CD14-positive monocyte (primary cell): ENCODE measurements around the gene UBAP2. TPM values are rescaled to one million over a fixed set of nuclear protein-coding genes. Genes with fewer than 3 reads are reported as not detected.

Source experiments
- DNase-seq, 3 donors: peaks; one replicate each; pipeline ENCODE4 v3.0.0-alpha.2; 2011 to 2022
- H2AFZ ChIP-seq: 2 replicates; pipeline ENCODE4 v1.6.0; 2012; ENCODE audit warnings: mild to moderate bottlenecking, low read depth, low read length, inconsistent platforms; ENCODE audit not compliant: insufficient read depth, poor library complexity, severe bottlenecking
- H3K27ac ChIP-seq, 2 donors: 1 replicate in 1 of 2; 2 replicates in 1 of 2; pipeline ENCODE4 v1.5.1; 2012 to 2013; ENCODE audit warnings: low read length in 2 of 2, control low read depth in 1 of 2, inconsistent platforms in 1 of 2, low read depth in 1 of 2, mild to moderate bottlenecking in 1 of 2
- H3K27me3 ChIP-seq, 2 donors: one replicate each; pipeline versions ENCODE4 v1.6.0 to v1.6.1; 2011 to 2013; ENCODE audit warnings: low read length in 2 of 2; ENCODE audit not compliant: control insufficient read depth in 2 of 2, insufficient read depth in 2 of 2
- H3K36me3 ChIP-seq, 2 donors: replicated peaks in 1 of 2; 1 replicate in 1 of 2; 2 replicates in 1 of 2; pipeline versions ENCODE4 v1.5.1 to v1.6.1; 2012 to 2013; ENCODE audit warnings: low read length in 2 of 2, control low read depth in 1 of 2, inconsistent platforms in 1 of 2, mild to moderate bottlenecking in 1 of 2; ENCODE audit not compliant: insufficient read depth in 2 of 2, control insufficient read depth in 1 of 2
- H3K4me1 ChIP-seq, 2 donors: 1 replicate in 1 of 2; 2 replicates in 1 of 2; pipeline versions ENCODE4 v1.5.1 to v1.6.1; 2012 to 2013; ENCODE audit warnings: low read length in 2 of 2, control low read depth in 1 of 2, inconsistent platforms in 1 of 2, mild to moderate bottlenecking in 1 of 2, moderate library complexity in 1 of 2; ENCODE audit not compliant: insufficient read depth in 2 of 2, control insufficient read depth in 1 of 2
- H3K4me2 ChIP-seq: replicated peaks from 2 replicates; pipeline ENCODE3; 2012; ENCODE audit warnings: low read length, moderate library complexity, mild to moderate bottlenecking; ENCODE audit not compliant: poor library complexity, severe bottlenecking; ENCODE audit errors: extremely low read depth
- H3K4me3 ChIP-seq, 3 experiments: fragments of 200-600 bp in 1 of 3; sonication (generic) in 1 of 3; replicated peaks in 1 of 3; 1 replicate in 2 of 3; 2 replicates in 1 of 3; pipeline ENCODE4 v1.5.1; 2011 to 2013; ENCODE audit warnings: low read length in 3 of 3, mild to moderate bottlenecking in 3 of 3, control low read depth in 2 of 3, low read depth in 2 of 3, inconsistent platforms in 1 of 3, moderate library complexity in 1 of 3
- H3K79me2 ChIP-seq: 2 replicates; pipeline ENCODE4 v1.6.0; 2012; ENCODE audit warnings: mild to moderate bottlenecking, control low read depth, inconsistent platforms, low read length, moderate library complexity; ENCODE audit not compliant: insufficient read depth
- H3K9ac ChIP-seq: 2 replicates; pipeline ENCODE4 v1.6.0; 2017; ENCODE audit warnings: low read length, mild to moderate bottlenecking; ENCODE audit not compliant: insufficient read depth, poor library complexity, severe bottlenecking
- H3K9me3 ChIP-seq, 2 donors: replicated peaks in 1 of 2; 1 replicate in 1 of 2; 2 replicates in 1 of 2; pipeline versions ENCODE4 v1.5.1 to v1.6.1; 2012 to 2013; ENCODE audit warnings: low read length in 2 of 2, control low read depth in 1 of 2; ENCODE audit not compliant: control insufficient read depth in 1 of 2, insufficient read depth in 1 of 2
- H4K20me1 ChIP-seq: 2 replicates; pipeline ENCODE4 v1.6.0; 2012; ENCODE audit warnings: mild to moderate bottlenecking, low read length, control low read depth, moderate library complexity; ENCODE audit not compliant: insufficient read depth
- H3K27ac Mint-ChIP-seq, 7 donors: one replicate each; pipeline ENCODE4 v1.8.0; 2020; ENCODE audit warnings: mild to moderate bottlenecking in 7 of 7, mixed read lengths in 7 of 7, moderate library complexity in 6 of 7, inconsistent platforms in 2 of 7
- H3K27me3 Mint-ChIP-seq, 3 donors: one replicate each; pipeline ENCODE4 v1.8.0; 2021 to 2022; ENCODE audit warnings: low read depth in 3 of 3, mild to moderate bottlenecking in 3 of 3, mixed read lengths in 3 of 3, moderate library complexity in 3 of 3, inconsistent platforms in 1 of 3
- H3K36me3 Mint-ChIP-seq, 2 donors: one replicate each; pipeline ENCODE4 v1.8.0; 2020; ENCODE audit warnings: mixed read lengths in 2 of 2, inconsistent platforms in 1 of 2, mild to moderate bottlenecking in 1 of 2
- H3K4me1 Mint-ChIP-seq: one replicate; pipeline ENCODE4 v1.8.0; 2020; ENCODE audit warnings: mild to moderate bottlenecking, mixed read lengths
- H3K4me3 Mint-ChIP-seq, 2 donors: one replicate each; pipeline ENCODE4 v1.8.0; 2020; ENCODE audit warnings: mild to moderate bottlenecking in 2 of 2, mixed read lengths in 2 of 2, moderate library complexity in 1 of 2
- H3K9me3 Mint-ChIP-seq, 7 donors: one replicate each; pipeline ENCODE4 v1.8.0; 2020 to 2022; ENCODE audit warnings: mixed read lengths in 7 of 7, mild to moderate bottlenecking in 6 of 7, moderate library complexity in 6 of 7, inconsistent platforms in 2 of 7
- CTCF ChIP-seq: fragments of 200-600 bp; IDR thresholded peaks from one replicate; pipeline ENCODE4 v1.8.0; 2022; ENCODE audit warnings: antibody characterized with exemption, mild to moderate bottlenecking
- WGBS: methylation state at CpG from one replicate; pipeline ENCODE4 v1.1.5; 2013; ENCODE audit warnings: missing lambda C conversion rate; ENCODE audit not compliant: insufficient coverage; 5-methylcytosine and 5-hydroxymethylcytosine counted together
- intact Hi-C, 2 donors: fragments of 100-400 bp; cut with micrococcal nuclease; formaldehyde crosslinking; loops; one replicate each; pipeline versions ENCODE4 v1.15.0 to v1.15.1; 2023
- polyA plus RNA-seq, 3 donors: library from polyadenylated mRNA; depleted of rRNA in 1 of 3; unstranded in 2 of 3; stranded (reverse) in 1 of 3; fragments of 300-500 nt in 2 of 3; fragments of >200 nt in 1 of 3; fragmentation: Illumina TruSeq in 2 of 3; gene quantifications; 1 replicate in 2 of 3; 2 replicates in 1 of 3; pipeline ENCODE4 v1.2.3, GENCODE V29; 2012 to 2021
- small RNA-seq: library from RNA; depleted of rRNA; stranded (forward); fragments of <200 nt; gene quantifications from one replicate; pipeline ENCODE3, GENCODE V24; 2012; ENCODE audit warnings: low read depth; ENCODE audit not compliant: insufficient read length

UBAP2 gene
- polyA plus RNA-seq, 3 donors: 4.3 to 13.0 (median 5.7) TPM

- Mint-ChIP-seq H3K9me3 (no peaks in the 10 kb centered on the region), H3K27me3 (no peaks in the 10 kb centered on the region), H3K27ac (peak overlapping the region in 6 of 7 donors; percentile 36 to 82 (median 48)), H3K36me3 (peaks cover 4 to 6% of the 10 kb centered on the region in 2 donors), H3K4me3 (no peak overlapping the region), H3K4me1 (peaks cover 28% of the 10 kb centered on the region)
- Histone ChIP-seq H3K79me2 (peaks cover 100% of the 10 kb centered on the region), H3K4me3 (no peak overlapping the region), H3K27me3 (no peaks in the 10 kb centered on the region), H3K4me2 (no peak overlapping the region), H4K20me1 (peaks cover 100% of the 10 kb centered on the region), H3K9ac (no peak overlapping the region), H3K27ac (peak overlapping the region in 1 of 2 donors; percentile 54), H3K9me3 (no peaks in the 10 kb centered on the region), H3K36me3 (no peaks in the 10 kb centered on the region), H3K4me1 (peaks cover 7 to 13% of the 10 kb centered on the region in 2 donors), H2AFZ (no peak overlapping the region)
- DNase-seq: no peak
- no peak for TF ChIP-seq CTCF
- intact Hi-C loops: no loop called here
- WGBS: 96% methylated on average over 4 of the region's 7 CpGs
Observed at GRCh38 chr9:33878691-33879366, 169.9 kb downstream of the UBAP2 start.

- peak overlapping the region in 1 of 2 donors; percentile 54 for H3K27ac ChIP-seq
- H3K9ac ChIP-seq: no peak overlapping the region
- H3K36me3 ChIP-seq: no peaks in the 10 kb centered on the region
- H3K4me3 ChIP-seq: no peak overlapping the region
- no peak overlapping the region for H3K4me2 ChIP-seq
- no peak overlapping the region for H2AFZ ChIP-seq
- peaks cover 28% of the 10 kb centered on the region for H3K4me1 Mint-ChIP-seq
- no peak for DNase-seq
- H4K20me1 ChIP-seq: peaks cover 100% of the 10 kb centered on the region
- peaks cover 7 to 13% of the 10 kb centered on the region in 2 donors for H3K4me1 ChIP-seq
- no peaks in the 10 kb centered on the region for H3K9me3 ChIP-seq
- H3K27me3 Mint-ChIP-seq: no peaks in the 10 kb centered on the region
- 98% methylated on average over 4 of the region's 10 CpGs for WGBS
- H3K79me2 ChIP-seq: peaks cover 100% of the 10 kb centered on the region
- no peaks in the 10 kb centered on the region for H3K9me3 Mint-ChIP-seq
- no peak overlapping the region for H3K4me3 Mint-ChIP-seq
- intact Hi-C loops: no loop called here
- H3K27me3 ChIP-seq: no peaks in the 10 kb centered on the region
- no peak for TF ChIP-seq CTCF
- peaks cover 4 to 6% of the 10 kb centered on the region in 2 donors for H3K36me3 Mint-ChIP-seq
- peak overlapping the region in 5 of 7 donors; percentile 10 to 64 (median 37) for H3K27ac Mint-ChIP-seq
Observed at GRCh38 chr9:33877727-33878489, 170.8 kb downstream of the UBAP2 start.

Small RNAs within 50 kb of the gene (small RNA-seq; reads per million reads assigned to genes)
- not detected for gene RN7SKP114
- gene SNORD121A: 495 reads per million, percentile 98 among the genes with 10 or more reads in this experiment
- gene SNORD121B: not detected

Other genes starting within 250 kb of the UBAP2 start
- 10 to 100 TPM; 30.5 to 50.1 (median 37.2) TPM for gene UBE2R2, start 231.7 kb downstream of the UBAP2 start, polyA plus RNA-seq
- gene DCAF12, start 77.8 kb upstream of the UBAP2 start, polyA plus RNA-seq: 10 to 100 TPM; 14.6 to 35.5 (median 22.4) TPM
- 10 to 100 TPM; 32.5 to 44.5 (median 39.2) TPM for gene UBAP1, start 130.2 kb upstream of the UBAP2 start, polyA plus RNA-seq